D341Med (cell line): Measurements from ENCODE around the gene VN1R5.
"Not testable (repeated sequence)": the region's sequence is repeated elsewhere in the genome, so short reads cannot be mapped to it uniquely, and the experiment has no call there.

ENCODE experiments used
- DNase-seq: peaks from one replicate; pipeline ENCODE4 v3.0.0; 2012; ENCODE audit warnings: low spot score

The VN1R5 gene

DNA sequence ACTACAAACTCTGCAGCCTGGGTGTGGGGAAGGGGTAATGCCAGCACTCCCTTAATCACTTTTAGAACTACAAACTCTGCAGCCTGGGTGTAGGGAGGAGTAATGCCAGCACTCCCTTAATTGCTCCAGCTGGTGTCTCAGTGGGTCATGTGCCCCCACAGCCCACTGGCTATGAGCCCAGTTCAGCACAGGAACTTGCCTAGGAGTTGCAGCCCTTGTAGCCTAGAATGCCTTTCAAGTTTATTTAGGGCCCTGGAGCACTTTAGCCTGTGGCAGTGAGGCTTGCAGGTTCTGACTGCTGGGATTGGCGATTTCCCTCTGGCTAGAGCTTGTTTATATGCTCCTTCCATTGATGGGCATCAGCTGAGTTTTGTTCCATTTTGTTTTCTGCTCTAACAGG, 17.1 kb downstream of the VN1R5 start:
- DNase-seq, result no peak

DNA sequence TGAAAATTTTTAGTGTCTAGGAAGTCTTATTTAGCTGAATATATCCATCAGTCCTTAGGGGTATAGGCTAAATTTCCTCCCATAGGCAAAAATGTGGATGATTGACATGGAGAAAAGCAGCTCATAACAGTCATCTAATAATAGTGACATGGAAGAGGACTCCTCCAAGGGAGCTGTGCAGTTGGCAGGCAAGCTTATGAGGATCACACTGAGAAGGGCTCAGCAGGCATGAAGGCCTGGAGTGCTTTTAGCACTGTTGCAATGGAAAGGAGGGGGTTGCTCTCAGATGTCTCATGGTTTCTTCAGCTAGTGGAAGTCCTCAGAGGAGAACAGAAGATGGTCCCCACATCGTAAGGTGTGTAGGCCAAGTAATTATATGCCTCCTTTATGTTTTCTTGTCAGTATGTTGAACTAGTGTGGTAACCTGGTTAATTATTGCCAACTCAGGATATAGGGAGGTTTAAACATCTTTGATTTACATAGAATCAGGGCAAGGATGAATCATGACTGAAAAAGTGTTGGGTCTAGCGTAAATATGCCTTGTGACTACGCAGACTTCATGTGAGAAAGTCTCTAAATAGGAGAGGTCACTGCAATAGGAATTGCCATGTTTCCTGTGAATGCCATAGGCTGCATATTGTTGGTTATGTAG, 18.9 kb downstream of the VN1R5 start:
- DNase-seq, result no peak

DNA sequence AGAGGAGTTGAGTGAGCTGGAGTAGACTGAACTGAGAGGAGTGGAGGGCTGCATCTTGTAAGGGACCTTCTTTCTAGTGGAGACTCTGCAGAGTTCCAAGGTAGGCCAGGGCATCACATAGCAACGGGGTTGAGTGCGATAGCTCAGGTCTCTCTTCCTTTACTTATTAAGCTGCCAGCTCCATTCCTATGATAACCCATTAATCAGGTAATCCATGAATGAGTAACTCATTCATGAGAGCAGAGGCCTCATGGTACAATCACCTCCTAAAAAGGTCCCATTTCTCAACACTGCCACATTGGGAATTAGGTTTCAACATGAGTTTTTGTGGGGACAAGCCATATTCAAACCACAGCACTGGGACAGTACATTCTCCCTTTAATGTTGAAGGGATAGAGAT, 21.3 kb downstream of the VN1R5 start:
- no peak for DNase-seq

DNA sequence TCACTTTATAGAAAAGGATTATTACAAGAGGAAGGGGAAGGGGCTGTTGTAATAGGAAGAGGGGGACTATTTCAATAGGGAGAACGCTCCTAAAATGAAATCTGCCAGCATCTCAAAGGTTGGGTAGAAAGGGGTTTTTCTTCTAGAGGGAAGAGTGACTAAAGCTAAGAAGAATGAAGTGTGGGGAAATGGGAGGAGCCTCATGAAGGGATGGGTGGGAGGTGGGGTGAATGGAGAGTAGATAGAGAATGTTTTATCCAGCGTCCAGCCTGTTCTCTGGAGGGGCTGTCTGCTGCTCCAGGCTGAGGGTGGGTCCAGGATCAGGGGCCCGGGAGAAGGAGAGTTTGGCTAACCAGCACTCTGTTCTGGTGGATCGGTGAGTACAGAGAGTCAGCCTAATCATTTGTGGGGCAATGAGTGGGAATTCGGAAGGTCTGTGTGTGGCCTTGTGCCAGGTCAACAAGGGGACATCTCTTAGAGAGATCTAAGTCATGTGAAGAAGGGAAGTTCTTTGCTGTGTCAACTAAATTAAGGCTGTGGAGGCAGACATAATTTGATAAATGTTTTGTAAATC, 25.2 kb downstream of the VN1R5 start:
- DNase-seq, result no peak

DNA sequence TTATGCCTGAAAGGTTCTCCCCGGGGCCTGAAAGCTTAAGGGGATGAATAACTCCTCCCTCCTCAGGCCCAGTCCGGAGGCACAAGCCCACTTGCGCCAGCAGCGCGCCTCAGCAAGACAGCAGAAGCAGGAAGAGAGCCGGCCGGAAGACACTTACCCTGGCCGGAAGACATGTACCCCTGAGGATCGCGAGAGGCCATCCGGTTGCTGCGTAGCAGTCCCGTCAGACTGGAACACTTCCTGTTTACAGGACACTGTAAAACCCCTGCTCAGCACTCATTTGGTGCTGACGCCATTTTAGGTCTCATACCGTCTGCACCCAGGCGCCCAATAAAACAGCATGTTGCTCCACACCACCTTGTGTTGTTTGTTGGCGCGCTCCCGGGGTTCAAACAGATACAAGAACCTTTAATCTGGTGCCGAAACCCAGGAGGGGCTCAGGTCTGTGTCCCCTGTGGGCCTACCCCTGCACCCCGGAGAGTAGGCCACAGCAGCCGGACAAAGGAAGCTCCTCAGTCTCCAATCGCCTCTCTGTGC, 30.3 kb downstream of the VN1R5 start:
- no peak for DNase-seq

DNA sequence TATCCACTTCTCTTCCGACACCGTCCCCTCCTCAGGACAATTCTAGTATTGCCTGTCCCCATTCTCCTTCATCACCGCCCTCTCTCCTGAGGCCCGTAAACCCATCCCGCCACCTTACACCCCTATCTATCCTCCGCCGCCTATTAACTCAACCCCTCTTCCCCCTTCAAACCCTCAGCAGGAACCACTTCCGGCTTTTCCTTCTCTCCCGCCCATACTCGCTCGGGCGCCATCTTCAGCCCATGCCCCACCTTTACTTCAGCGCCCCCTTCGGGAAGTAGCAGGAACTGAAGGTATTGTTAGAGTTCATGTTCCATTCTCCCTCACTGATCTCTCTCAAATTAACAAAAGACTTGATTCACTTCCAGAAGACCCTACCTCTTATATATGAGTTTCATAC, 31.6 kb downstream of the VN1R5 start:
- no peak for DNase-seq

DNA sequence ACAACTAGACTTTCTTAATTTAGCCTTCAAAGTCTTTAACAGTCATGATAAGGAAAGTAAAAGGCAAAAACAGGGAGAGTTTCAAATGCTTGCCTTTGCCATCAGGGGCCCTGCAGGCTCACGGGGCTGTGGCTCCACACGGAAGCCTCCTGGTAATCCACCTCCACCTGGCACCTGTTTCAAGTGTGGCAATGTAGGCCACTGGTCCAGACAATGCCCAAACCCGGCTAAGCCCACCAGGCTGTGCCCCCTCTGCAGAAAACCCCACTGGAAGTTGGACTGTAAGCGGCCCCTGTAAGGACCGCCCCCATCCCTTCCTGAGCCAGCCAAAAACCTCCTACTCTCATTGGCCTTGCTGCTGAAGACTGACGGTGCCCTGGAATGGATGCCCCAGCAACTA, 32.5 kb downstream of the VN1R5 start:
- DNase-seq, result no peak

DNA sequence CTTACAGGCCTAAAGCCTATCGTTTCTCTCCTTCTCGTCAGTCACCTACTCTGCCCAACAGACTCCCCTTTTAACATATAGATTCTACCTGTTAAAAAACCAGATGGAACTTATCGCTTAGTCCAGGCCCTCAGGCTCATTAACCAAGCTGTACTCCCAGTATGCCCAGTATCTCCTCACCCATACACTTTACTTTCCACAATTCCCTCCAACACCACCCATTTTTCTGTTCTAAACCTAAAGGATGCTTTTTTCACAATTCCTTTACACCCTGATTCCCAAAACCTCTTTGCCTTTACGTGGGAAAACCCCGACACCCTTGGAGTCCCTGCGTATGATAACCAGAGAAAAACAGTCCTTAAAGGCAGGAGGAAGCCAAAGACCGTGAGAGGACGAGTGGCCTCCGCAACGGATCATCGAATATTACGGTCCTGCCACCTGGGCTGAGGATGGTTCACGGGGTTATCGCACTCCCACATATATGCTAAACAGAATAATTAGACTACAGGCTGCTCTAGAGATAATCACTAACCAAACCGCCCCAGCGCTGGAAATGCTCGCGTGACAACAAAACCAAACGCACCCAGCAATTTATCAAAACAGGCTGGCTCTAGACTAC, 33.5 kb downstream of the VN1R5 start:
- not testable (repeated sequence) for DNase-seq

DNA sequence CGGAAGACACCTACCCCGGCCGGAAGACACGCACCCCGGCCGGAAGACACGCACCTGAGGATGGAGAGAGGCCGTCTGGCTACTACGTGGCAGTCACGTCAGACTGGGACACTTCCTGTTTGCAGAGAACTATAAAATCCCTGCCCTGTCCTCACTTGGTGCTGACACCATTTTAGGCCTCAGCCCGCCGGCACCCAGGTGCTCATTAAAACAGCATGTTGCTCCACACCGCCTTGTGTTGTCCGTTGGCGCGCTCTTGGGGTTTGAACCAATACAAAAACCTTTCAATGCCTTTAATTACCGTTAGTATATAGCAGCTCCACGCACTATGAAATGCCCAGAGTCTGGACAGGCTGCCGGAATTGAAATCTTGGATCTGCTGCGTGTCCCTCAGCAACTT, 34.7 kb downstream of the VN1R5 start:
- no peak for DNase-seq

DNA sequence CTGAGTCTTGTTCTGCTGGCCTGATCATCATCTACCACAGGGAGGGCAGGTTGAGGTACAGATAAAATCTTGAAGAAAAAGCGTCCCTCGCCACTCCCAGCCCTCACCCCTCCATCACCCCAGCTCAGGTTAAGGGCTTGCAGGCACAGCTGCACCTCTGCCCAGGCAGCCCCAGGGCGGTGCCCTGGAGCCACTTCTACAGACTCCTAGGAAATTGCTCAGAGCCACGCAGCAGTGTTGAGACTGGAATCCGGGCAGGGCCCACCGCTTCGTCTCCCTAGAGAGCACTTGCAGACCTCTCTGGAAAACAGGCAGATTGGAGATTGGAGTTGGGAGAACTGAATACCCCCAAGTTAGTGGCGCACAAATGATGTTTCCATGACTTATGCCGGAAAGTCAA, 35.3 kb downstream of the VN1R5 start:
- DNase-seq, result no peak

DNA sequence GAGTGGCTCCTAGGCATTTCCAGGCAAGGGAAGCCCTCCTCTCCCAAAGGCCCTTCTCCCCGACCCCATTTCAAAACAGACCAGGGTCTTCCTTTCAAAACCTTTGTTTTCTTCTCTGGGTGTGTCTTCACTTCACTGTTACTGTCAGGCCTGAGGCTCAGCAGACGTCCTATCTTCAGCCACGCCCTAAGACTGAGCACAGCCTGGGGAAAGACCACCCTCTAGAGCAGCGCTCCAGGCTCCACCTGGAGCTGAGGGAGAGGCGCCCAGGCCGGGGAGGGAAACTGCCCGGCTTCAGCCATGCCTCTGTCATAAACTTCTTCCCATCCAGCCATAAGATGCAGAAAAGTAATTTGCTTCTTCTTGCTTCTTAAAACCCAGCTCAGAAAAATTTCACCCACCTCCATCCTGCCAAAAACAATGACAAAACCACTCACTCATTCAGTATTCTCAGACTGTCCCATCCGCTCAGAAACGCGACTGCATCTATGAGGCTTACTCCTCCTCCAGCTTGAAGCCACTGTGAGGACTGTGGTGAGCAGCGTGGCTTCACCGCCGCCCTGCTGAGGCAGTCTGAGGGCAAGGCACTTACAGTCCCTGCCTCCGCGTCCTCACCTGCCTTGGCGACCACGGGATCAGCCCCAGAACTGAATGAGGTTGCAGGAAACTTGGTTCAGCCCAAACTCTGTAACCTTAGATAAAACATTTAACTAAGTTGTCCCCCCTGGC, 36.1 kb downstream of the VN1R5 start:
- DNase-seq, result no peak

DNA sequence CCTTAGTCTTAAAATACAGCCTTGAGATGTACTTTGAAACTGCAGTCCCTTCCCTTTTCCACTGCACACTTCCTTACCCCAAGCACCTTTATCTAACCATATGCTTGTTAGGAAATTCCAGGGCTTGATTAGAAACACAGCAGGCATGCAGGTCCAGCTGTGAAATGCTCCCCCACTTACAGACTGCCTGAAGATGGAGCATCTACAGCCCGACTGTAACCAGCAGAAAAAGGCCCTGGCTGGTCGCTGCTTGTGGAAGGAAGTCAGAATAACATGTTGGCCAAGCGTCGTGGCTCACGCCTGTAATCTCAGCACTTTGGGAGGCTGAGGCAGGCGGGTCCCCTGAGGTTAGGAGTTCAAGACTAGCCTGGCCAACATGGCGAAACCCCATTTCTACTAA, 37.2 kb downstream of the VN1R5 start:
- DNase-seq, result no peak

DNA sequence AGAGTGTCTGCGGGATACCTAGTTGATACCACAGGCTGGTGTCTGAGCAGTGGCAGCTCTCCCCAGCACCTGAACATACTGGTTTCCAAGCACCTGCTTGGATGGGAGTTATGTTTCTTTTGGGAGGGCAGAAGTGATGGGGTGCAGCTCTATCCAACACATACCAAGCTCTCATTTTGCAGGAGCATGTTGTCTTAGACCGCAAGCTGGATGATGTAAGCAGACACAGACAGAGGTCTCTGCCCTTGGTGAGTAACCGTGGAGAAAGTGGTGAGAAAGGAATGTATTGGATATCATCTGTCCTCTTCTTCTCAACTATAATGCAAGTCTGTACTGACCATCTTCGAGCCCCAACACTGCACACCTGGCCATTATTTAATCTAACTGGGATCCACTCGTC, 38.4 kb downstream of the VN1R5 start:
- DNase-seq, result no peak

DNA sequence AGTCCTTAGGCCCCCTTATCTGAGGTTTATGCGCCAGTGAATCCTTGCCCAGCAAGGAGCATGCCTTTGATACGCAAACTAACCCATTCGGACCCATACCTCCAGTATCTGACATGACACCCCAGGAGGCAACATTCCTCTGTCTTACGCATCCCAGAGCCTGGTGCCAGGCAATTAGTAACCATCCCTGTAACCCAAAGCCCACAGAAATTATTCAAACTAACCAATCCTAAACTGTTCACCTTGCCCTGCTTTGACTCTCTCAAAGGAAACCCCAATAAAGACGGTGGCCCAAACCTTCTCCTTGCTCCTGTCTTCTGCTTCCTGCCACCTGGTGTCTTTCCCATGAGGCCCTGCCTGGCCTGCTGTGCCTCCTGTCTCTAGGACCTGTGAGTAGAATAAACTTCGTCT, 39.4 kb downstream of the VN1R5 start:
- no peak for DNase-seq

DNA sequence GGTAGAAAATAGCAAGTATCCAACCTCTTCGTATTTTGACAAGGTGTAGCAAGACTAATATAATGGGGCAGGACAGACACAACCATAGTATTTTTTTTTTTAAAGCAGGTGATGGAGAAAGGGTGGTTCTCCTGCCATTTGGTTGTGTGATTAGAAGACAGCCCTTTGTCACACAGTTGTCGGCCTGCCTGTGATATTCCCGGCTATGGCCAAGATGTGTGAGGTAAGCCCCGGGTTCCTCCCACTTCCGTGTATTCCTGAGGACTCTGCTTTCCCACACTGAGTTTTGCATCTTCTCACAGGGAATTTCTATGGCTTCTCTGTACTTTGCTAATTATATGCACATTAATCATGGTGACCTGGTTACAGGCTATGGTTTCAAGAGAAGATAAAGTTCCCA, 39.9 kb downstream of the VN1R5 start:
- DNase-seq, result no peak

DNA sequence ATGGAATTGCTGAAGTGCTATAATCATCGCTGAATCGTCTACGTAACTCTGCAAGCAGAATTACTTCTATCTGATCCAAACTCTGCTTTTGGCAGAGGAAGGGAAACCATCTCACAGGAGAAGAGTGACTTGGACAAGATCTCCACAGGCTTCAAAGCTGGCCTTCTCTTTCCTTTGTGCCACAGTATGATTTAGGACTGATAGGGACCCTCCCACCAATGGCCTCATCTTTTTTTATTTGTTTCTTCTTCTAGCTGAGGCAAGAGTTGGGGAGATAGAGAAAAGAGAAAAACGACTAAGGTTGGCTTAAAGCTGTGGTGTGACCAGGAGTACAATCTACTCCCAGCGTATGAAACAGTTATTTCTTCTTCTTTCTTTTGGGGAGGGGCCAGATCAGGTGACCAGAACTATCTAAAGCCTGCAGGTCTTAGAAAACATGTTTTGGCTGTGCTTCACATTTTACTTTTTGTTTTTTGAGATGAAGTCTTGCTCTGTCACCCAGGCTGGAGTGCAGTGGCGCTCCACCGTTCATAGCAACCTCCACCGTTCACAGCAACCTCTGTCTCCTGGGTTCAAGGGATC, 40.8 kb downstream of the VN1R5 start:
- DNase-seq, result no peak

DNA sequence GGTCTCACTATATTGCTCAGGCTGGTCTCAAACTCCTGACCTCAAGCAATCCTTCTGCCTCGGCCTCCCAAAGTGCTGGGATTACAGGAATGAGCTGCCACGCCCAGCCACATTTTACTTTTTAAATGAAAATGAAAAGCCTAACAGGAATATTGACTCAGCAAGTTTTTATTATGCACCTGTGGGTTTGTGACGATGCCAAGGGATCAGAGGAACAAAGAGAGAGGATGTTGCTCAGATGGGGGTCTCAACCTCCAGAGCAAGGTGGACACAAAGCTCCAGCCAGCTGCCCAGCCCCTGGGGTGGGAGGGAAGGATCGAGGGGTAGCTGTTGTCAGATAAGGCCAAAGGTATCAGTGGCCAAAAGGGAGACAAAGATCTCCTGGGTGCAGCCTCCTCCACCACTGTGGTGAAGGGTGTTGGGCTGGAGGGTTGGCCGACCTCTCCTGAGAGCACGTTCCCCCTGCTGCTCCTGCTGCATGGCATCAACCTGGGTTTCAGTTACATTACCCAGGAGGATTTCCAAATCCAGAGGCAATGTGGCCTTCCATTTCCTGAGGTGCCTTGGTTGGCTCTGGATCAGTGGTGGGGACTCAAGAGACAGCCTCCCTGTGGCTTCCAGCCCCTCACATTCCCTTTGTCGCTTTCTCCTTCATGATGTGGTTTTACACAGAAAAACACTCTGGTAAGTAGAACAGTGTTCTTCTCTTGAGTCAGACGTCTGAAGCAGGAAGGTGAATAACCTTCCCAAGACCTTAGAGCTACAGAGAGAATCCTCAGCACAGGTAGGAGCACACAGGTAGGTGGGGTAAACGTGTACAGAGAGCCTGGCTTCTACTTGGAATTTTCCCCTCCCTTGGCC, 41.6 kb downstream of the VN1R5 start:
- no peak for DNase-seq

DNA sequence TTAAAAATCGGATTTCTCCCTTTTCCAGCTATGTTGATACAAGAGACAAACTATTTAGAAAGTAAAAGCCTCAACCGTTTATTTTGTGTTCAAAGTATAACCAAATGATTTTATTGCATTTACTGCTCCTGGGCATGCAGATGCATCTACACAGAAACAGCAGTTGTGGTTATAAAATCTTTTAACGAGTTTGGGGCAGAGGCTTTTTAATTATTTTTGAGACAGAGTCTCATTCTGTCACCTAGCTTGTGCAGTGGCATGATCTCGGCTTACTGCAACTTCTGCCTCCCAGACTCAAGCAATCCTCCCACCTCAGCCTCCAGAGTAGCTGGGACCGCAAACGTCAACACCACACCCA, 42.2 kb downstream of the VN1R5 start:
- no peak for DNase-seq

DNA sequence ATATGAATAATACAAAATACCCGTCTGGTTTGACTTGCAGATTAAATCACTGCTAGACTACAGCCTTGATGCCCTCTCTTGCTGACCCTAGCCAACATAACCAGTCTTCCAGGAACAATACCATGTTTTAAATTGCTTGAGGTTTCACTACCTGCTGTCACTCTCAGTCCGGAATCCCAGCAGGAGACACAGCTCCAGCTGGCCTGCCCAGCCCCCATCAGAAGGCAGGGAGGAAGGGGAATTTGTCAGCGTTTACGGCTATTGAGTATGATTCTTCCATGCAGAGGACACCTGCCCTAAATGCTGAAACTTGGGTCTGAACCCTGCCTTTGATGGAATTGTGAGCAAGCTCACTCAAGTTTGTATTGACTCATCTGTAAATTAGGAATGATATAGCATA, 42.8 kb downstream of the VN1R5 start:
- DNase-seq, result no peak

DNA sequence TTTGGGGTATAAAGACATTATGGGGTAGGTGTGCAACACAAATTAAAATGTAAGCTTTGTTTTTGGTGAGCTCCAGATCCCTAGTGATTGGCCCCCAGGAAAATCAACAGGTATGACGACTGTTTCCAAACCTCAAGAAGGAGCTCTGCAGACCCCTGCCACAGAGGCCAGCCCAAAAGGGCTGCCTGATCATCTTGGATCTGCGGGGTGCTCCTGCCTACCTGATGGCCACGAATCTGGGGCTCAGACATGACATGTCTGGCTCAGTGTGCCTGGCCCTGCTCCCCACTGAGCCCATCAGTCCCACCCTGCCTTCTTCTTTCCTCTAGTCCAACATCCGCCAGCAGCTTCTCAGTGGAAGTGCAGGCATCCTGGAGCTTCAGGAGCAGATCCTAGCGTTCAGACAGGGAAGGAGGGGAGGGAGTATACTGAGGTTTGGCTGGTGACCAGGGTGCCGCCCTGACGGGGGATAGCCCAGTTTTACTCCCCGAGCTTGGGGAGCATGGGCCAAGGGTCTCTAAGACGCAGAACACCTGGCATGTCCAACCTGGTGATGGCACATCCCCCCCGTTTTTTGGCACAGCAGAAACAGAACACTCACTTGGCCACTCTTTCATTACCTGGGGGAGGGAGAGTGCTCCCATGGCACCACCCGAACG, 44.0 kb downstream of the VN1R5 start:
- no peak for DNase-seq

DNA sequence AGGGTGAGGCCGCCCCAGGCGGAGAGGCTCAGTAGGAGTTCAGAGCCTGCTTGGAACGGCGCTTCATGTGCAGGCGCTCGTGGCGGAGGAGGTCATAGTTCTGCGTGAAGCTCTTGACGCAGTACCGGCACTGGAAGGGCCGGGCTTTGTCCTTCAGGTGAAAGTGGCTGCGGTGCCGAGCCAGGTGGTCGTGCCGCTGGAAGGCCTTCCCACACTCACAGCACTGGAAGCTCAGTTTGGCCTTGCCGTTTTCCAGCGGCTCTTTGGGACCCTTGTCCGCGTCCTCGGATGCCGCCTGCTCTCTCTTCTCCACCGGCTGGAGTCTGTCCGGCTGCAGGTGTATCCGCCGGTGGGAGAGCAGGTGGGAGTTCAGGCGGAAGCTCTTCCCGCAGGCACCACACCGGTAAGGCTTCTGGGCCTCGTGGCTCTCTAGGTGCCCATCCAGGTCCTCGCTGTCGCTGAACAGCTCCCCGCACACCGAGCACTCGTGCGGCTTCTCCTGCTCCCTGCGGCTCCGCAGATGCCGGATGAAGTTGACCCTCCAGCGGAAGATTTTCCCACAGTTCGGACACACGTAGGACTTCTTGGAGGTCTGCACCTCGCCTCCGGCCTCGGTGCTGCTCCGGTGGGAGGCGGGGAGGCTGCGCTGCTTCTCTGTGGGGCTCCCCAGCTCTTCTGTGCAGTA, 44.8 kb downstream of the VN1R5 start:
- no peak for DNase-seq
